K562 (cell line): Measurements from ENCODE around the gene WDR1. TPM values are rescaled to one million over a fixed set of nuclear protein-coding genes. Genes with fewer than 3 reads are reported as not detected.
A peak's percentile ranks its signal among the peaks of the same experiment; 100 is the strongest.

Source experiments
- CGGBP1 ChIP-seq: fragments of 250-450 bp; sonication (Bioruptor Pico); IDR thresholded peaks from 2 replicates; pipeline ENCODE4 v1.9.0; 2021; ENCODE audit warnings: mild to moderate bottlenecking
- CHAMP1 ChIP-seq: fragments of 450-650 bp; IDR thresholded peaks from 2 replicates; pipeline ENCODE4 v1.6.1; 2016; ENCODE audit warnings: mild to moderate bottlenecking
- HDAC1 ChIP-seq, 2 experiments: fragments of 450-650 bp; IDR thresholded peaks; 2 replicates each; pipeline ENCODE4 v1.6.1; 2016 to 2017; ENCODE audit warnings: inconsistent platforms in 1 of 2, mild to moderate bottlenecking in 1 of 2, moderate library complexity in 1 of 2
- HDGF ChIP-seq: fragments of 450-650 bp; IDR thresholded peaks from 2 replicates; pipeline ENCODE4 v1.6.1; 2016
- HOMEZ ChIP-seq: fragments of 250-450 bp; sonication (Bioruptor Pico); IDR thresholded peaks from 2 replicates; pipeline ENCODE4 v1.4.0; 2020; ENCODE audit warnings: mild to moderate bottlenecking, moderate library complexity
- L3MBTL2 ChIP-seq: fragments of 450-650 bp; IDR thresholded peaks from 2 replicates; pipeline ENCODE4 v1.6.1; 2016; ENCODE audit warnings: mild to moderate bottlenecking, moderate library complexity
- MED1 ChIP-seq: sonication (generic); formaldehyde crosslinking; IDR thresholded peaks from 2 replicates; pipeline ENCODE4 v1.8.1; 2023; ENCODE audit warnings: missing genetic modification reagents, borderline replicate concordance
- NFIC ChIP-seq: fragments of 450-650 bp; IDR thresholded peaks from 2 replicates; pipeline ENCODE4 v1.6.1; 2017; ENCODE audit warnings: mild to moderate bottlenecking, inconsistent platforms
- NRF1 ChIP-seq, 2 experiments: fragments of 450-650 bp; IDR thresholded peaks in 1 of 2; conservative IDR thresholded peaks in 1 of 2; 2 replicates each; pipeline ENCODE4 v1.6.1; 2014; ENCODE audit warnings: mild to moderate bottlenecking in 2 of 2
- NUFIP1 ChIP-seq: fragments of 450-650 bp; IDR thresholded peaks from 2 replicates; pipeline ENCODE4 v1.6.1; 2018; ENCODE audit not compliant: partially characterized antibody
- RBM22 ChIP-seq: fragments of 200-400 bp; formaldehyde crosslinking; IDR thresholded peaks from 2 replicates; pipeline ENCODE4 v1.6.1; 2018; ENCODE audit warnings: low read length, low read depth; ENCODE audit not compliant: poor library complexity, severe bottlenecking
- RFX1 ChIP-seq: fragments of 450-650 bp; IDR thresholded peaks from 2 replicates; pipeline ENCODE4 v1.6.1; 2016; ENCODE audit warnings: mild to moderate bottlenecking, moderate library complexity
- SMARCE1 ChIP-seq: fragments of 450-650 bp; IDR thresholded peaks from 2 replicates; pipeline ENCODE4 v1.7.1; 2016; ENCODE audit warnings: mild to moderate bottlenecking
- TFAP4 ChIP-seq: sonication (generic); formaldehyde crosslinking; IDR thresholded peaks from 2 replicates; pipeline ENCODE4 v1.8.0; 2022; ENCODE audit warnings: missing genetic modification reagents, mild to moderate bottlenecking, moderate library complexity, borderline replicate concordance
- XRCC5 ChIP-seq: fragments of 200-400 bp; formaldehyde crosslinking; IDR thresholded peaks from 2 replicates; pipeline ENCODE4 v1.6.1; 2017; ENCODE audit warnings: low read depth, mild to moderate bottlenecking, low read length
- ZFP30 ChIP-seq: fragments of 250-450 bp; sonication (Bioruptor Pico); IDR thresholded peaks from 2 replicates; pipeline ENCODE4 v1.8.0; 2022; ENCODE audit warnings: moderate library complexity, mild to moderate bottlenecking, inconsistent platforms, borderline replicate concordance
- ZNF253 ChIP-seq: fragments of 250-450 bp; sonication (Bioruptor Pico); conservative IDR thresholded peaks from 2 replicates; pipeline ENCODE4 v1.6.1; 2021; ENCODE audit warnings: mild to moderate bottlenecking
- ZNF277 ChIP-seq: fragments of 250-450 bp; sonication (Bioruptor Pico); IDR thresholded peaks from 2 replicates; pipeline ENCODE4 v1.8.0; 2022; ENCODE audit warnings: inconsistent platforms, mild to moderate bottlenecking, moderate library complexity, borderline replicate concordance
- ZNF41 ChIP-seq: fragments of 250-450 bp; sonication (Bioruptor Pico); conservative IDR thresholded peaks from 2 replicates; pipeline ENCODE4 v1.4.0; 2020; ENCODE audit warnings: mild to moderate bottlenecking
- ZNF583 ChIP-seq: fragments of 250-450 bp; sonication (Bioruptor Pico); IDR thresholded peaks from 2 replicates; pipeline ENCODE4 v1.4.0; 2020
- ZNF589 ChIP-seq: fragments of 200-800 bp; sonication (Bioruptor generic); IDR thresholded peaks from 2 replicates; pipeline ENCODE4 v1.6.1; 2016; ENCODE audit warnings: low read depth, missing genetic modification characterization, missing compliant biosample characterization
- ZNF79 ChIP-seq: fragments of 250-450 bp; sonication (Bioruptor Pico); IDR thresholded peaks from 2 replicates; pipeline ENCODE4 v1.4.0; 2020; ENCODE audit warnings: low read depth, mild to moderate bottlenecking, moderate library complexity
- polyA plus RNA-seq, 8 experiments: library from polyadenylated mRNA; depleted of rRNA in 4 of 8; stranded (reverse) in 5 of 8; unstranded in 3 of 8; fragments of >200 nt; fragmentation: Nextera tagmentation in 2 of 8; fragmentation: Illumina TruSeq in 1 of 8; extraction: Ambion mirVana in 2 of 8; extraction: Trizol in 1 of 8; gene quantifications; 2 replicates each; pipeline versions ENCODE4 v1.2.1 to v1.2.3, GENCODE V29; 2011 to 2014; ENCODE audit warnings: inconsistent platforms in 1 of 8, missing spikeins in 1 of 8
- total RNA-seq, 7 experiments: library from RNA; depleted of rRNA in 6 of 7; stranded (reverse); fragments of >200 nt in 6 of 7; fragmentation: Illumina TruSeq in 2 of 7; extraction: Trizol in 2 of 7; gene quantifications; 2 replicates each; pipeline versions ENCODE4 v1.2.1 to v1.2.3, GENCODE V29; 2011 to 2021; ENCODE audit warnings: low replicate concordance in 1 of 7

WDR1 gene
- total and polyA plus RNA-seq, 9 of the 15 experiments (the other 6 are each of a cell fraction or from before 2014, with no cell fraction given) = 16.1 to 213 (median 125) TPM

- TF ChIP-seq RBM22 (no peak), CHAMP1 (no peak), SMARCE1 (no peak), XRCC5 (no peak), L3MBTL2 (0 out of 2 replicates have a peak, but pooled peaks have one; percentile 13), ZNF41 (no peak), HOMEZ (CRISPR knock-in tag) (no peak), ZNF253 (CRISPR knock-in tag) (no peak), HDGF (no peak), ZNF583 (no peak), ZNF277 (CRISPR knock-in tag) (no peak), NFIC (peak; percentile 92), RFX1 (peak; percentile 81), NRF1 (conservative IDR thresholded peaks at IDR 0.05 in 1 of 2, IDR thresholded peaks at IDR 0.05 in 1 of 2) (no peak), MED1 (CRISPR knock-in tag) (no peak), HDAC1 (IDR thresholded peaks at IDR 0.05) (no peak), TFAP4 (CRISPR knock-in tag) (peak; percentile 83), NUFIP1 (no peak), ZNF589 (CRISPR knock-in tag) (no peak), ZFP30 (CRISPR knock-in tag) (no peak), ZNF79 (CRISPR knock-in tag) (no peak), CGGBP1 (CRISPR knock-in tag) (no peak)
These were observed 6.9 kb upstream of the WDR1 start (continued) for GRCh38 chr4:10123227-10124101.
